ENCODE results near the gene CHKA.

The CHKA gene

DNA sequence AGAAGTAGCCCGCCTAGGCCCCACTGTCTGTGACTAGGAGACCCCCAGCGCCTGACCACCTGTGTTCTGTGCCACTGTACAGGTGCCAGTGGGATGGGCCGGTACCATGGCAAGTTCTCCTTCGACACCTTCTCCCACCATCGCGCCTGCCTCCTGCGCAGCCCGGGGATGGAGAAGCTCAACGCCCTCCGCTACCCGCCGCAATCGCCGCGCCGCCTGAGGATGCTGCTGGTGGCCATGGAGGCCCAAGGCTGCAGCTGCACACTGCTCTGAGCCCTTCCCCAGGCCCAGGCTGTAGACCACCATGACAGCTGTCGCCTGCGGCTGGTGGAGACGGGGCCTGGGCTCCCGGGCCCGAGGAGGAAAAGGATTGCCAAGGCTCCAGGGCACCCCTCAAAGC is 93.5 kb downstream of the CHKA start:
- no peak overlapping the region for H3K4me3 ChIP-seq (replicated peaks in 1 of 2; ENCODE audit: low read depth in 2 of 2, low read length in 2 of 2)
- TF ChIP-seq, protein P1, sequence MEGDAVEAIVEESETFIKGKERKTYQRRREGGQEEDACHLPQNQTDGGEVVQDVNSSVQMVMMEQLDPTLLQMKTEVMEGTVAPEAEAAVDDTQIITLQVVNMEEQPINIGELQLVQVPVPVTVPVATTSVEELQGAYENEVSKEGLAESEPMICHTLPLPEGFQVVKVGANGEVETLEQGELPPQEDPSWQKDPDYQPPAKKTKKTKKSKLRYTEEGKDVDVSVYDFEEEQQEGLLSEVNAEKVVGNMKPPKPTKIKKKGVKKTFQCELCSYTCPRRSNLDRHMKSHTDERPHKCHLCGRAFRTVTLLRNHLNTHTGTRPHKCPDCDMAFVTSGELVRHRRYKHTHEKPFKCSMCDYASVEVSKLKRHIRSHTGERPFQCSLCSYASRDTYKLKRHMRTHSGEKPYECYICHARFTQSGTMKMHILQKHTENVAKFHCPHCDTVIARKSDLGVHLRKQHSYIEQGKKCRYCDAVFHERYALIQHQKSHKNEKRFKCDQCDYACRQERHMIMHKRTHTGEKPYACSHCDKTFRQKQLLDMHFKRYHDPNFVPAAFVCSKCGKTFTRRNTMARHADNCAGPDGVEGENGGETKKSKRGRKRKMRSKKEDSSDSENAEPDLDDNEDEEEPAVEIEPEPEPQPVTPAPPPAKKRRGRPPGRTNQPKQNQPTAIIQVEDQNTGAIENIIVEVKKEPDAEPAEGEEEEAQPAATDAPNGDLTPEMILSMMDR (IDR thresholded peaks at IDR 0.05; ENCODE audit: low read depth, low read length), result no peak
- DNase-seq (ENCODE audit: low read depth in 2 of 2), result no peak

GRCh38 chr11:68026391-68027105 is 94.6 kb downstream of the CHKA start:
- TF ChIP-seq, protein P1 (IDR thresholded peaks at IDR 0.05; ENCODE audit: low read depth, low read length), result no peak
- no peak overlapping the region for H3K4me3 ChIP-seq (replicated peaks in 1 of 2; ENCODE audit: low read depth in 2 of 2, low read length in 2 of 2)
- DNase-seq (ENCODE audit: low read depth in 2 of 2), result no peak

DNA sequence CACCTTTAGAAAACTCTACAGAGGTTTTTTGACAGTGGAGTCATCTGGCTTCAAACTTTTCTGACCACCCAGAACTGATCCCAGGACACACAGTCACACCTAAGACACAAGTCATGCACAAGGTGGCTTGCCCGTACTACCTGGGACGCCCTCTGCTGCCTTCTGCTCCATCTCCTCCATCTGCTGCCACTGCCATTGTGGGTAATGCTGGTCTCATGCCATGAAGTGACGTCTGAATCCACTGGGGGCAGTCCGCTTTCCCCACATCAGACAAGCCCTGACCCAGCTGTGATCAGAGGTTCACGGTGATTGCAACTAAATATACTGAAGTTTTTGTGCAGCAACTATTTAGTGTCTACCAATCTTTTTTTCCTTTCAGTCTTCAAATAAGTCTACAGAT is 96.1 kb downstream of the CHKA start:
- no peak overlapping the region for H3K4me3 ChIP-seq (replicated peaks in 1 of 2; ENCODE audit: low read depth in 2 of 2, low read length in 2 of 2)
- TF ChIP-seq, protein P1 (IDR thresholded peaks at IDR 0.05; ENCODE audit: low read depth, low read length), result no peak
- no peak for DNase-seq (ENCODE audit: low read depth in 2 of 2)

DNA sequence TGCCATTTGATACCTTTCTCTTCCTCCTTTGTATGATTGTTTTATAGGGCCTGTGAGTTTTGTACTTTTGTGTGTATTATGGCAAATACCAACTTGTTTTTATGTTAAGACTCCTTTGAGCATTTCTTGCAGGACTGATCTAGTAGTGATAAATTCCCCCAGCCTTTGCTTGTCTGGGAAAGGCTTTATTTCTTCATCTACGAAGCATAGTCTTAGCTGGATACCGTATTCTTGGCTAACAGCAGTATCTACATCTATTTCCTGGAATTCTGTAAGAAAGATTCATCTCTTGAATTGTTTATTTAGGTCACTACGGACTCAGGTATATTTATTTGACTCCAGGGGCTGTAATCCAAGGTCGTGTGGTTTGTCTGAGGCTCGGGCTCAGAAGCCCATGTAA is 96.7 kb downstream of the CHKA start:
- DNase-seq (ENCODE audit: low read depth in 2 of 2), result no peak
- H3K4me3 ChIP-seq (replicated peaks in 1 of 2; ENCODE audit: low read depth in 2 of 2, low read length in 2 of 2), result no peak overlapping the region
- TF ChIP-seq, protein P1 (IDR thresholded peaks at IDR 0.05; ENCODE audit: low read depth, low read length), result no peak

- TF ChIP-seq, protein P1 (IDR thresholded peaks at IDR 0.05; ENCODE audit: low read depth, low read length), result no peak
- H3K4me3 ChIP-seq (replicated peaks in 1 of 2; ENCODE audit: low read depth in 2 of 2, low read length in 2 of 2), result no peak overlapping the region
- DNase-seq (ENCODE audit: low read depth in 2 of 2), result no peak
Measured at GRCh38 chr11:68022531-68022930, 98.7 kb downstream of the CHKA start.

- H3K4me3 ChIP-seq (replicated peaks in 1 of 2; ENCODE audit: low read depth in 2 of 2, low read length in 2 of 2), result no peak overlapping the region
- peak in 1 of 2 donors; percentile 38 for DNase-seq (ENCODE audit: low read depth in 2 of 2)
- TF ChIP-seq, protein P1 (IDR thresholded peaks at IDR 0.05; ENCODE audit: low read depth, low read length), result peak; percentile 30
Measured at GRCh38 chr11:68021167-68021787, 99.9 kb downstream of the CHKA start.
